GM21717 (cell line): ENCODE measurements around the gene SLC30A7.

ENCODE experiments used
- ATAC-seq: cut with Tn5 transposase; IDR thresholded peaks from one replicate; pipeline ENCODE4 v1.9.1; 2021; ENCODE audit warnings: mild to moderate bottlenecking, moderate library complexity; ENCODE audit not compliant: unreplicated experiment

SLC30A7 gene

GRCh38 chr1:101025283-101025656 lies 129.4 kb downstream of the SLC30A7 start:
- ATAC-seq: peak; percentile 33

- ATAC-seq: peak; percentile 81
Measured at GRCh38 chr1:101025657-101026429, 130.0 kb downstream of the SLC30A7 start, which contains the start of gene DPH5. Gene DPH5 (minus strand): TSS chr1:101025784. CDS start chr1:101025443, 341 bp downstream.

- no peak for ATAC-seq
Measured at GRCh38 chr1:101026430-101026788, 130.5 kb downstream of the SLC30A7 start.

- ATAC-seq: no peak
Measured at GRCh38 chr1:101027194-101027772, 131.4 kb downstream of the SLC30A7 start.

- ATAC-seq: no peak
Measured at GRCh38 chr1:101028466-101028865, 132.6 kb downstream of the SLC30A7 start.

GRCh38 chr1:101029184-101029583 lies 133.3 kb downstream of the SLC30A7 start:
- no peak for ATAC-seq

- no peak for ATAC-seq
Measured at GRCh38 chr1:101030881-101031280, 135.0 kb downstream of the SLC30A7 start.
